Right kidney (tissue), 1 donor: ENCODE data around the gene DMAC2L.

Experiments
- DNase-seq: peaks from one replicate; pipeline ENCODE4 v3.0.0-alpha.2; 2016

Gene DMAC2L

DNA sequence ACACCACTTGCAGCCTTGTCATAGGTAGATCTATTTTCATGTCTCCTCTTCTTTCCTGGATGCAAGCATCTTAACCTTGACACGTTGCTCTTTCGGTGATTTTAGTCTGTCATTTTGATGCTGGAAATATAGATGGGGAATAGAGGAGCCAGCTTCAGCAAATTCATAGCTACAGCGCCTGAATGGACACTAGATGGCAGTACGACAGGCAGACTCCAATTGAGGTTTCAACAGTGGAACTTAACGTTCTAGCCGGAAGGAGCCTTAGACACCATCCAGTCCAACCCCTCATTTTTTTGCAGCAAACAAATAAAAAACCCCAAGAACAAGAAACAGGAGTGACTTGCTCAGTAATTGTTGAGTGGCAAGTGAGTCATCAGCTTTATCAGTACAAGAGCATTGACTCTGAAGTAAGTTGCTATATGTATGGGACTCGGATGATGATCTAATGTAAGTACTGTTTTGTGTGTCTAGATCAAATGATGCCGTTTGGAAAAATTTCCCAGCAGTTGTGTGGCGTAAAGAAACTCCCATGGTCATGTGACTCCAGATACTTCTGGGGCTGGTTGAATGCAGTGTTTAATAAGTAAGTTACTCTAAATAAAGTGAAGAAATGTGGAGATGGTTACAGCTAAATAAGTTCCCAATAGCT lies 9.0 kb downstream of the DMAC2L start:
- DNase-seq, result peak; percentile 62

DNA sequence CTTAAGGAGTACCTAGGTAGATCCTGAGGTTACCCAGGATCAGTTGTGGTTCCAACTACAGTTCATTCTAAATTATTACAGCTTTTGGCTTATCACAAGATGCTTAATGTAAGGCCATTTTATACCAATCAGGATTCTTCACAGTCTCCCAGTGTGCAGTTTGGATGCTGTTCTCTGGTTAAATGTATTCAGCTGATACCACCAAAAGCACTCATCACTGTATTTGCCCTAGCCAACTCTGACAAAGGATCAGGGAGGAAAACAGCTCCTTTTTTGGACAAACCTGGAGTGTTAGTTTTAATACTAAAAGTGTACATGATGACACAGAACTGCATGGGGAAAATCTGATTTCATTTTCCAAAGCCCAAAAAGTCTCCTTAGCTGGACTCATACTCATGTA lies 19.5 kb downstream of the DMAC2L start:
- DNase-seq, result no peak

DNA sequence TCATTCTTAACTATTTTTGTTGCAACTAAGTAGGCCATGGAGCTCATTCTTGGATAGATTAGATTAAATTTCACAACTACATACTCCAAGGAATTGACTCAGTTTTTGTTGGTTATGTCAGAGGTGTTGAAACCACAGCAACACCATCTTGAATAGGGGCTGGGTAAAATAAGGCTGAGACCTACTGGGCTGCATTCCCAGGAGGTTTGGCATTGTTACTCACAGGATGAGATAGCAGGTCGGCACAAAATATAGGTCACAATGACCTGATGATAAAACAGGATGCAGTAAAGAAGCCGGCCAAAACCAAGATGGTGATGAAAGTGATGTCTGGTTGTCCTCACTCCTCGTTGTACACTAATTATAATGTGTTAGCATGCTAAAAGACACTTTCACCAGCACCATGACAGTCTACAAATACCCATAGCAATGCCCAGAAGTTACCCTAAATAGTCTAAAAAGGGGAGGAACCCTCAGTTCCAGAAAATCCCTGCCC lies 20.9 kb downstream of the DMAC2L start:
- no peak for DNase-seq

DNA sequence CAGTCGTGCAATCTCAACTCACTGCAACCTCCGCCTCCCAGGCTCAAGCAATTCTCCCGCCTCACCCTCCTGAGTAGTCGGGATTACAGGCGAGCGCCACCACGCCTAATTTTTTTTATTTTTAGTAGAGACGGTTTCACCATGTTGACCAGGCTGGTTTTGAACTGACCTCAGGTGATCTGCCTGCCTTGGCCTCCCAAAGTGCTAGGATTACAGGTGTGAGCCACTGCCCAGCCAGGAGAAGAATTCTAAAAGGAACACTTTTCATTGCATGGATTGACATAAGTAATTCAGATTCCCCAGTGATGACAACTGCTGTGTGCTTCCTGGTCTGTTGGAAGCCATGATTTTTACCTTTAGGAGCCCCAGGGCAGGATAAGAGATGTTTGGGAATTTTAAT lies 22.1 kb downstream of the DMAC2L start:
- no peak for DNase-seq

DNA sequence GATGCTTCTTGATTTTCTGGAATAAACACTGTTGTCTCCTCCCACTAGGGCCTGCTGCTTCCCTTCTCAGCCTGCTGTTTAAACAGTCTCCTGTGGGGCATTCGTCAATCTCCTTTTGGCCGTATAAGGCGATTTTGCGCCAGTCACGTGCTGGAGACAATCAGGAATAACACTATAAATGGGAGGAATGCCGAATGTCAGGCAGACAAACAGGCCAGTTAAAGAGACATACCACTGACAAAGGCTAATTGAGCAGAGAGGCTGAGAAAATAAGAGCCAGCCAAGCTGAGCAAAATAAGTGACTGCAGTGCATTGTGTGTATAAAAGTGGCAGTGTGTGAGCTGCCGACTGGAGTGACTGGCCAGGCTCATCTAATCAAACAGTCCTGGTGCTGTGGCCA lies 23.3 kb downstream of the DMAC2L start:
- DNase-seq, result peak; percentile 49

DNA sequence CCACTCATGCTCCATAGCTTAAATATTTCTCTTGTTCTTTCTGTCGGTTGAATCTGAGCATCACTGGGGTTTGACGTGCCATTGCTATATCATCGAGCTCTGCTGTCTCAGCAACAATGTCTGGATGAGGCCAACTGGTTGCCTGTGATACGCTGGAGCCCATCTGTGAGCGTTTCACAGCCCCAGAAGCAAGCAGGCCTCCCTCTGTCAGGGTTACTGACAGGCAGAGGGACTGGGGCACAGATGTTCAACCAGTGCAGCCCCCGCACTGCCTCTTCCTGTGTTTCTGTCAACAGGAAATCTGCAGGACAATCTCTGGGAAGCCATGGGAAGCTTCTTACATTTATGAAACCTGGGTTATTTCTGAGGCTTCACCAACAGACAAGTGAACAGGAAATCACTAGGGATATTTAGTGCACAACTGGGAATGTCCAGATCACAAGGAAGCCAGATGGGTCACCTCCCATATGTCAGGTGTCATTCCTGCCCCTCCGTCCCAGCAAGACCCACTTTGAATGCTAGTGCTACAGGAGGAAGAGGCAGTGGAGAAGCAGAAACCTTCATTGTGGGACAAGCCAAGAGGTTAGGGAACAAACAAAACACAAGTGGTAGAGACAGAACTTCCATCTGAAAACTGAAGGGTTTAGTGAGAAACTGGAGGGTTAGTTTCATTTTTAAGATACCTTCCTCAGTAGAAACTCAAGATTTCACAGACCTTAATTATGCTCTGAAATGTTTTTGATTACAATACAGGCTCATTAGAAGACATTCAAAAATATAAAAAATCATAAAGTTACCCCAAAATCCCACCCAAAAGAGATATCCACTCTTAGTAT lies 24.1 kb downstream of the DMAC2L start:
- DNase-seq, result peak; percentile 50

DNA sequence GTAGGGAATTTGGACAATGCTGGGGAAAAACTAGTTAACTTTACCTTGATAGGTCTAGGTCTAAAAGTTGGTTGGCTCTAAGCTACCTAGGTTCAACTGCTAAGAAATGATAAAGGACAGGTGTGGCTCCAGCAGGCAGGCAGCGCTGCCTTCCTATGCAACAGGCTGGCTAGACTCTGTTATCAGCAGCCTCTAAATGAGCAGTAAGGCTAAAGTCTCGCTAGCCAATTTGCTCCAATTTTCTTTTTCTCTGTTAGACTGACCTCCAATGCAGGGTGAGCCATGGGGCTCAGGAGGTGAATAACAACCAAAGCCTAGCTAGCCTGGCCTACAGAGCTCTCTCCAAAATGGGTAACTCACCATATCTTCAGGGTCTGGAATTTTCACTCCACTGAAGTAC lies 26.5 kb downstream of the DMAC2L start:
- no peak for DNase-seq

DNA sequence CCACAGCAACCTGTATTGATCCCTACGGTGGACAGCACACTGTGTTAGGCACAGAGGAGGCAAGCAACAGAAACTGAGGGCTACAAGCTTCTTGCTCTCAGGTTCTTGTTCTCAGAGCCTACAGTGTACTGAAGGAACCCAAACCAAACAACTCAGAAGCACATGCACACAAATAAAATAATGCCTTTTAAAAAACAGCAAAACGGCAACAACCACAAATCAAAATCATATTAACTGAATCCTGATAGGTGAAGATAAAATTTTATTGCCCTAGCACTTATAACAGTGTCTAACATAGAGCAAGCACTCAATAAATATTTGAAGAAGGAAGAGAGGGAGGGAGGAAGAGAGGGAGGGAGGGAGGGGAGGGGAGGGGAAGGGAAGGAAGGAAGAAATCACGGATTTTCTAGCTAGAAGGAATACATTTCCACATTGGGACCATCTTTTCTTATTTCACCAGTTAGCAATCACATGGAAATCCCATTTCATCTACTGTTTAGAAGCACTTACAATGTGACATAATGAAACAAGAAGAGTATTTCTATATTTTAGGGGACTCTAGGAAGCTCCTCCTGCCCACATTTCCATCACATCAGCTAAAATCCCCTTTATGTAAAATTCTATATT lies 27.2 kb downstream of the DMAC2L start:
- DNase-seq, result no peak

DNA sequence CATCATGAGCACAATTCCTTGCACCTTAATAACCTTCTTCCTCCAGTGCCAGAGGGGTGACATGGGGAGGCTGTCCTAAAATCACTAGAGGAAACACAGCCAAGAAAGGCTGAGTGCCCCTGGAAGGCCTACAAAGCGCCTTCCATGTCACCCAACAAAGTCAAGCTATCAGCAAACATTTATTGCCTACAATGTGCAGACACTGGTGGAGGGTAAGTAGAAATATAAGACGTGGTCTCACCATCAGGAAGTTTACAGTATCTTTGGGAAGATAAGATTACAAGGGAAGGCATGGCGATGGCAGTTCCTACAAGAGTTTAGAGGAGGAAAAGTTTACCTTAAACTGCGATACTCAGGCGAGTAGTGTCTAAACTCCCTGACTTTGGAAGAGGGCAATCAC lies 27.9 kb downstream of the DMAC2L start:
- DNase-seq, result no peak

DNA sequence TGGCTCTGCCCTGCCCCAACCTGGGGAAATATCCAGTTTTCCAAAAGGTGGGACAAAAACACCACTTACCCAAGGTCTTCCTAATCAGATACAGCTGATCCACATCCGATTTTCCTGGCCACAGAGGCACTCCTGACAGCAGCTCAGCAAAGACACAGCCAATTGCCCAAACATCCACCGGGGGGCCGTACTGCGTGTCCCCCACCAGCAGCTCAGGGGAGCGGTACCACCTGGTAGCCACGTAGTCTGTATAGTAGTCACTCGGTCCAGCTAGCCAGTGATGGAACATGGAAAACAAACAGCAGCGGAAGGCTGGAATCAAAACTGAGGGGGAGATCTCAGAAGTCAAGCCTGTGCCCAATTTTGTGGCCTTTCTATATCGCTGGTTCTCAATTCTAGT lies 28.8 kb downstream of the DMAC2L start:
- DNase-seq, result no peak

DNA sequence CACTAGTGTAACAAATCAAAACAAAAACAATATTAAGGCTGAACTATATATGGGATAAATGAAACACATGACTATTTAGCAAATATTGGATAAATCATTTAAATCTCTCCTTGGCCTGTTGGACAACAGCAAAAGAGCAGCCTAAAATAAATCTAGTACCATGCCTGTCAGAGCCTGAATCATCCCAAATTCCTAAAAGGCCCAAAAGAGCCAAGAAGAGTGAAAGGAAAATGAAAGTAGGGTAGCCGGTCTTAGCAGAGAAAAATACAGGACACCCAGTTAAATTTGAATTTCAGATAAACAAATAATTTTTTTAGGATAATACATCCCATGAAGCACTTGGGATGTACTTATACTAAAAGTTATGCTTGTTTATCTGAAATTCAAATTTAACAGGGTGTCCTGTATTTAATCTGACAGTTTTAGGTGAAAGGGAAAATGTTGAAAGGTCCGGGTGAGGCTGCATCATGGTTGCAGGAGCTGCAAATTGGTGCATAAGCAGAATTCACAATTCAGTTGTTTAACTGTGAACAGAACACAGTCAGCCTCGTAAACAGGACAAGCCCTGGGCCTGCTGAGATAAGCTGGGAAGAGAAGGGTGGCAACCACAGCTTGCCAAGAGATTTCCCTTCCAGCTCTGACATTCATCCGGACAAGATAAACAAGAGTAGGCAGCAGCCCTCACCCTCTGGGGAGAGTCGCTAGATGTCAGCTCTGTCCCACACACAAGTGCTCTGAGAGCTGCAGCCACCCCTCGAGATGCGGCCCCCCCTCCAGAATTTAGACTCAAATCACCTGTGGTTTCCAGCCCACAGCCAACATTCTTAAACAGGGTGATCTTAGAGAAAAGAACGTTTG lies 30.3 kb downstream of the DMAC2L start:
- peak; percentile 41 for DNase-seq

DNA sequence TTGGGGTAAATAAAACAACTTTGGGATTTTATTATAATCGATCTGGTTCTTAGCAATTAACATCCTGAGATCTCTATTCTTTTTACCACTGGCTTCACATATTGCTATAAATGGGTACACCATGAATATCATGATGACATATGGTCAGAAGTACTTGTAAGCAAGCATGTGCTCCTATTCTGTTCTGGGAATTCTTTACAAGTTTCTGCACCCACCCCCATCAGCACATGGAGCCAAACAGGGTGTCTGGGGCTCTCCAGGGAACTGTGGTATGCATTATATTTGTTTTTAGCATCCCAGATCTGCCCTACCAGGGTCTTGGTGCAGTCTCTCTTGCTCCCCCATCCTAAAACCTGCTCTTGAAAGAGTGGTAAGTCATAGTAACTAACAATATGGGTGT lies 31.3 kb downstream of the DMAC2L start:
- no peak for DNase-seq

DNA sequence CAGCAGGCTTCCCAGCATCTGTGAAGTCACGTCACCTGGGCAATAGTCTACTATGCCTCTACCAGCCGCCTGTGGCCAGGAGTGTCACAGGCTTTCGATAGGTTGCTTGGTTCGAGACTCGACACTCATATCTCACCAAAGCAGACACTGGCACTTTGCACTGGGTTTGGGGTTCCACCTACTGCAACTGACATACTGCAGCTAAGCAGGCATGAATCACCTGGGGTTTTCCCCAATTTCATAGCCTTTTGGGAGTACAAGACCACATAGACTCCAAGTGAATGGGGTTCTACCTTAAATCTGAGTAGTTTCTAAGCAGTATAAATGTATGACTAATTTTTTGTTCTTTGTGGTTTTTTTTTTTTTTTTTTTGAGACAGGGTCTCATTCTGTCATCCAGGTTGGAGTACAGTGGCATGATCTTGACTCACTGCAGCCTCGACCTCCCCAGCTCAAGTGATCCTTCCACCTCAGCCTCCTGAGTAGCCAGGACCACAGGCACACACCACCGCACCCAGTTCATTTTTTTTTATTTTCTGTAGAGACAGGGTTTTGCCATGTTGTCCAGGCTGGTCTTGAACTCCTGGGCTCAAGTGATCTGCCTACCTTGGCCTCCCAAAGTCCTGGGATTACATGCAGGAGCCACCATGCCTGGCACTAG lies 32.1 kb downstream of the DMAC2L start:
- DNase-seq, result no peak

DNA sequence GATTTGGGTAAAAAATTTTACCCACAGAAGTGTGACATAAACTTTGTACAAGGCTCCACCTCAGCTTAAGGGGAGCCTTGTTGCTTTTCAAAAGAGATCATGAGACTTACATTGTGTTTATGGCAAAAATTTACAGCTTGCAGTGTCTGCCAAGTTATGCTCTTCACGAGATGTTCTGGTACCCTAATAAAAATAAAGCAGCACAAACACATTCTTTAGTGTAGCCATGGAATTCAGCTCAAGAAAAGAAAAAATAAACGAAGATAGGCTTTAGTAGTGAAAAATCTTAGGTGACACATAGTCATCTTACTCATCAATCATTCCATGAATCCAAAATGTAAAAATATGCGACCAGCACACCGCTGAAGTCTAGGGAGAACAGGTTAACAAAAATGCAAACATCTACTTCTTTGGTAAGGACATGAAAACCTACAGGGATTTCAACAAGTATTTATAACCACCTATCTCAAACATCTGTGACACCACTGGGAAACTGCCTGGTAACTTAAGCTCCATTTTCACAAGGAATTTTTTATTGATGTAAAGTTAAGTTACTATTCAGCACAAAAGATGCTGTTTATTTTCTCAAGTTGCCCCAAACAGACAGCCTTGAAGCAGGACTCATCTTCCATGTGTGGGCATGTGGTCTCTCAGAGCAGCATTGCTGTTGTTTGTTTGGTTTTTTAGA lies 32.9 kb downstream of the DMAC2L start:
- no peak for DNase-seq

DNA sequence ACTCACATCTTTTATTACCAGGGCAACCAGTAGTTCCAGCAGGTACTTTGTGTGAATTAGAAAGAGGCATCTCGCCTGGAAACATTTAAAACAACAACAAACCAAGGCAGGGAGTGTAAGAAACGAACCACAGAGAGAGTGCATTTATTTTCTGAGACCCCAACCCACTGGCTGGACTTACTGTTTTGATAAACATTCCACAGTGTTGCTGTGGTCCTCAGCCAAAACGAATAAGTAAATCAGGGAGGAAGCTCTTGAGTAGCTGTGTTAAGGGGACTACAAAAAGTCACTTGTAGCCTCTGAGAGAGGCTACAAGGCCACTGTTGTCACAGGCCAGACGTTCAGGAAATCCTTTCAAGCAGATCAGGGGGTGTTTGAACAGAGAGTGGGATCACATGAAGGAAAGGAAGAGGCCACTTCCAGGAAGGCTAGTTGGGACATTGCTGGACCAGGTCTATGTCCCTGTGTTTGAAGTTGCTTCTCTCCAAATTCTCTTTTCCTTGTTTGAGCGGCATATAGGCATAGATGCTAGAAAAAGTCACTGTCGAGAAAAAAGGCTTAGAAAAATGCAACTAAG lies 33.8 kb downstream of the DMAC2L start:
- no peak for DNase-seq

DNA sequence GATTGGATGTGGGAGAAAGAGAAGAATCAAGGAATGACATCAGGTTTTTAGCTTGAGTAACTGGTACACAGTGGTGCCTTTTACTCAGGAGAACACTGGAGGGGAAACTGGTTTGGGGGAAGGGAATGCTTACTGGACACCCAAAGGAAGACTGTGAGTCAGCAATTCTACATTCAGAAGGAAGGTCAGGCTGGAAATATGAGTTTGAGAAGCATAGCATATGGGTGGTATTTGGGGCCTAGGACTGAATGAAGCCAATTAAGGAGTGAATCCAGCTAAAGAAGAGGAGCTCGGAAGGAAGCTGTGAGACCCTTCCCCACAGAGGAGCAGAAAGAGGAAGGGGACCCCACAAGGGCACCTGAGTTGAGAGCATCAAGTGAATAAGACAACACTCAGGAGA lies 35.4 kb downstream of the DMAC2L start:
- DNase-seq, result no peak

DNA sequence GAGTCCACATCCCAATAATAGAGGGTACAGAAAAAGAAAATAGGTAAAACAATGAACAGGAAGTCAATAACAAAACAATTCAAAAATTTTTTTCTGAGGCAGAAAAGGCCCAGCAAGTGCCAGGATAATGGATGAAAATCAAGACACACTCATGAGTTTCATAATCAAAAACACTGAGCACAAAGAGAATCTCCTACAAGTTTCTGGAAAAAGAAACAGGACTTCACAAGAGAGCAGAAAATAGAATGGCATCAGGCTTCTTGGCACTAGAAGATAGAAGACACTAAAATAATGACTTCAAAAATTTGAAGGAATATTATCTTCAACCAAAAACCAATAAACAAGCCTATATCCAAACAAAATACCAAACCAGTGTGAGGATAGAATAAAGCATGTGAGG lies 36.8 kb downstream of the DMAC2L start:
- DNase-seq, result no peak

DNA sequence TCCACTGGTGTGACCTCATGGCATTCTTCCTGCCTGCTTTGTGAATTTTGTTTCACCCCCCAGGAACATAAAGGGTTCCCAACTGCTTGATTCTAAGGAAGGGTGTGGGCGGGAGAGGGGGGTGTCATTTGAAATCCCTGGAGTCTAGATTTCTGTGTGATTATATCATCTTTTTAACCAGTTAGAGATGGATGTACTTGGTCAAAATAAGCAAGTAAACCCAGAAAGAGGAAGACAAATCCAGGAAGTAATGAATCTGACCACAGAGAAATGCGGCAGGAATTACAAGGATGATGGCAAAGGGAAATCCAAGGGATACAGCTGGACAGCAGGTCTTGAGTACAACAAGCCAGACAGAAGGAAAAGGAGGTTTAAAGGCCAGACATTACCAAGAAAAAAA lies 38.9 kb downstream of the DMAC2L start:
- DNase-seq, result no peak

DNA sequence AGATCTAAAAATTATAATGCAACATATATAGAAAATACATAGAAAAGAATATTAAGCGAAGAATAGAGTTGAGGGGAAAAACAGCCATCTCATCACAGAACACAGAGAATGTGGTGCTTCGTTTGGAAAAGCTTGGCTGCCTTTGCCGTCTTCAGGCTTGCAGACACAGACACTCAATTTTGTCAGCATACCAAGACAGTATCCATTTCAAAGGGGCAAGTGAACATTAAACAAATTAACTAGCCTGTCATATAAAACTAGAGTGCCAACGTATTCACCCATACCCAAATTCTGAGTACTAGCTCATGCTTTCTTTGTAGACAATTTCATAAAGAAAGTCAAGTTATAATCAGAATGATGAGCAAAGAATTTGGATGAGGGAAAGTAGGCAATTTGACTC lies 40.5 kb downstream of the DMAC2L start:
- no peak for DNase-seq

DNA sequence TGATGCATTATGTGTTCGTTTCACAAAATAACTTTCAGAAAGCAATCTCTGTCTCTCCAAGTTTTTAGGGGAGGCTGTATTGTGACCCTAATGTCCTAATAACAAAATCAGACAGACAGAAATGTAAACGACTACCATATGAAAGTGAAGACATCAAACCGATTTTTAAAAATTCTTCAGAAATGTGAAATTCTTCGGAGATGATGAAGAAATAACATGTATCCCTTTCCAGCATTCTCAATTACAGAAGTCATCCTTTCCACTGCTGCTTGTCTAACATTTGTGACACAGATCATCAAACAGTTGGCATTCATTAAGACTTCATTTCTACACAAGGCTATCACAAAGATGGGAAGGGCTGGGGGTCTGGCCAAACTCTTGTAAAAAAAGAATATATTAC lies 41.0 kb downstream of the DMAC2L start:
- DNase-seq, result no peak

DNA sequence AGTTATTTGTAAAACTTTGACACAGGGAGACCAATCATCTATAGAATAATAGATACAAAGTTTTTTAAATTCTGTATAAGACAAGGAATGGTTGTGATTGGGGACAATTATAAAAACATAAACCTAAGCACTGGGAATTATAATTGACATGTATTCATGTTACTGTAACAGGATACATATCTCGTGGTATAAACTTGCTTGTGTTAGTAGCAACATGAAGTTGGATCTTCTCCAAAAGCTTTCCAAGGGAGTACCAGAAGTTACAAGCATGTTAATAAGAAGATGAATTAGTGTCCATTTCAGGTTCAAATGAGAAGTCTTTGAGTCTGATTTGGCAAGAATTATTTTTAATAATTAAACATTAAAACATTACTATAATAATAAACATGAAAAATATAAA lies 42.4 kb downstream of the DMAC2L start:
- no peak for DNase-seq
